ENCODE measurements around the gene PIF1.

PIF1 gene, protein sequence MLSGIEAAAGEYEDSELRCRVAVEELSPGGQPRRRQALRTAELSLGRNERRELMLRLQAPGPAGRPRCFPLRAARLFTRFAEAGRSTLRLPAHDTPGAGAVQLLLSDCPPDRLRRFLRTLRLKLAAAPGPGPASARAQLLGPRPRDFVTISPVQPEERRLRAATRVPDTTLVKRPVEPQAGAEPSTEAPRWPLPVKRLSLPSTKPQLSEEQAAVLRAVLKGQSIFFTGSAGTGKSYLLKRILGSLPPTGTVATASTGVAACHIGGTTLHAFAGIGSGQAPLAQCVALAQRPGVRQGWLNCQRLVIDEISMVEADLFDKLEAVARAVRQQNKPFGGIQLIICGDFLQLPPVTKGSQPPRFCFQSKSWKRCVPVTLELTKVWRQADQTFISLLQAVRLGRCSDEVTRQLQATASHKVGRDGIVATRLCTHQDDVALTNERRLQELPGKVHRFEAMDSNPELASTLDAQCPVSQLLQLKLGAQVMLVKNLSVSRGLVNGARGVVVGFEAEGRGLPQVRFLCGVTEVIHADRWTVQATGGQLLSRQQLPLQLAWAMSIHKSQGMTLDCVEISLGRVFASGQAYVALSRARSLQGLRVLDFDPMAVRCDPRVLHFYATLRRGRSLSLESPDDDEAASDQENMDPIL

DNA sequence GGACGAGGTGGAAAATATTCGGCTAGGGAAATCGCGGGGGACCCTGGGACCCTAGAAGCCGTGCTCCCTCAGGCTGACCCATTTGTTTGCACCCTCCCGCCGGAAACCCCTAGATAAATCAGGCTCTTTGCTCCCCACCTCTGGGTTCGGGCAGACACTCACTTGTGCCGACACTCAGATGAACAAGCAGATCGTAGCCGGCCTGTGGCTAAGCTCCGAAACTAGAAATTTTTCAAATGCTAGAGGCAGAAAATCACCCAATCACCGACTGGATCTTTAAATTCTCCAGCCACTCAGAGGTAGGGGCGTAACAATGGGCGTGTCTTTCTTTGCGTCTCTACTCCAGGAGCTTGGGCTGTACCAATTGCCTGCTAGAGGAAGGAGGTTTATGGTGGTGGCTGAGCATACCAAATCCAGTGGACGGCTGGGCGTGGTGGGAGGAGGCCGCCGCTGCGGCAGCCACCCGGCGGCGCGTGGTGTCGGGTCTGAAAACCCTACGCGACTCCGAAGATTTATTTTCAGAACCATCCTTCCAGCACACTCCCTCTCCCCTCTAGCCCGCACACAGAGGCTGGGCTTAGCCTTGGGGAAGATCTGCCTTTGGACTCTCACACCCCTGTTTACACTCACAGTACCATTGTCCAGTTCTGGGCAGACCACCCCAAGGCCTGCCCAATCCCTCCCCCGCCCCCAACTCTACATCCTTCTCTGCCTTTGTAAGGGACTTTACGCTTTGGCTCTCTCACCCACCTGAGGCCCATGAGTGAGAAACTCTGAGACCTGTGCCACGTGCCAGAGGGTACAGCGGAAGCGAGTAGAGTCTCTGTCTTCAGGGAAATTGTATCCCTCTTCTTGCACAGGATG is at the start of gene PIF1:
PIF1 (minus strand) TSS at position 217 of the 864 bp plus-strand sequence. CDS start 1,312 bp downstream, outside the sequence.
- H3K4me3 ChIP-seq (replicated peaks; ENCODE audit: low read depth, low read length): peak within 1 kb of the TSS; percentile 69
- DNase-seq (ENCODE audit: extremely low read depth, low read depth): peak; percentile 99
- TF ChIP-seq, protein P1, sequence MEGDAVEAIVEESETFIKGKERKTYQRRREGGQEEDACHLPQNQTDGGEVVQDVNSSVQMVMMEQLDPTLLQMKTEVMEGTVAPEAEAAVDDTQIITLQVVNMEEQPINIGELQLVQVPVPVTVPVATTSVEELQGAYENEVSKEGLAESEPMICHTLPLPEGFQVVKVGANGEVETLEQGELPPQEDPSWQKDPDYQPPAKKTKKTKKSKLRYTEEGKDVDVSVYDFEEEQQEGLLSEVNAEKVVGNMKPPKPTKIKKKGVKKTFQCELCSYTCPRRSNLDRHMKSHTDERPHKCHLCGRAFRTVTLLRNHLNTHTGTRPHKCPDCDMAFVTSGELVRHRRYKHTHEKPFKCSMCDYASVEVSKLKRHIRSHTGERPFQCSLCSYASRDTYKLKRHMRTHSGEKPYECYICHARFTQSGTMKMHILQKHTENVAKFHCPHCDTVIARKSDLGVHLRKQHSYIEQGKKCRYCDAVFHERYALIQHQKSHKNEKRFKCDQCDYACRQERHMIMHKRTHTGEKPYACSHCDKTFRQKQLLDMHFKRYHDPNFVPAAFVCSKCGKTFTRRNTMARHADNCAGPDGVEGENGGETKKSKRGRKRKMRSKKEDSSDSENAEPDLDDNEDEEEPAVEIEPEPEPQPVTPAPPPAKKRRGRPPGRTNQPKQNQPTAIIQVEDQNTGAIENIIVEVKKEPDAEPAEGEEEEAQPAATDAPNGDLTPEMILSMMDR (IDR thresholded peaks at IDR 0.05; ENCODE audit: low read depth, low read length, missing control alignments): no peak

DNA sequence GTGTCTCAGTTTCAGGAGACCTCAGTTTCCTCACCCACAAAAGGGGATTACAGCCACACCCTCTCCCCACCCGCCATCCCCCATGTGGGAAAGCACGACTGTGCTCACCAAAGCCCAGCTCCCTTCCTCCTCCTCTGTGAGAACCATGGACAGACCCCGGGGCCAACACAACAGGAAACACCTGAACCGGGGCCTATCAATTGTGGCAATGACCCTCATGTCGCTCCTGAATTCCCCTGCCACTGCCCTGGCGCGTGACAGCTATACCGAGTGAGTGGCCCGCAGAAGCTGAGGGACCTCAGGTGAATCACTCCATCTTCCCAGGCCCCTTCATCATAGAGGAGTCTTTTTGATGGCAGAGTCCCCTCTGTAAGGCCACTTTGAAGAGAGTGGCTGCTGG is 44.9 kb upstream of the PIF1 start:
- no peak overlapping the region for H3K4me3 ChIP-seq (replicated peaks; ENCODE audit: low read depth, low read length)
- TF ChIP-seq, protein P1 (IDR thresholded peaks at IDR 0.05; ENCODE audit: low read depth, low read length, missing control alignments): no peak
- DNase-seq (ENCODE audit: extremely low read depth, low read depth): no peak

DNA sequence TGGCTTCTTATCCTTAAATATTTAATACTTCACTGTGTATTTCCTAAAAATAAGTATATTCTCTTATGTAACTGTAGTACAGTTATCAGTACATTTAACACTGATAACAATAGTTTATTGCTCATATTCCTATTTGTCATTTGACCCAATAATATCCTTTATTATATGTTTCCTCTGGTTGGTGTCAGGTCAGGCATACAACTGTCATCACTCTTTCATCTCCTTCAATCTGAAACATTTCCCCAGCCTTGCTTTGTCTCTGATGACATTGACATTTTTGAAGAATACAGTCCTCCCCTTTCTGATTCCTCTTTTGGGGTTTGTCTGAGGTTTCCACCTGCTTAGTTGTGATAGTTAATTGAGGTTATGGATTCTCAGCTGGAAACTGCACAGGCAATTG is 44.1 kb upstream of the PIF1 start:
- TF ChIP-seq, protein P1 (IDR thresholded peaks at IDR 0.05; ENCODE audit: low read depth, low read length, missing control alignments): no peak

DNA sequence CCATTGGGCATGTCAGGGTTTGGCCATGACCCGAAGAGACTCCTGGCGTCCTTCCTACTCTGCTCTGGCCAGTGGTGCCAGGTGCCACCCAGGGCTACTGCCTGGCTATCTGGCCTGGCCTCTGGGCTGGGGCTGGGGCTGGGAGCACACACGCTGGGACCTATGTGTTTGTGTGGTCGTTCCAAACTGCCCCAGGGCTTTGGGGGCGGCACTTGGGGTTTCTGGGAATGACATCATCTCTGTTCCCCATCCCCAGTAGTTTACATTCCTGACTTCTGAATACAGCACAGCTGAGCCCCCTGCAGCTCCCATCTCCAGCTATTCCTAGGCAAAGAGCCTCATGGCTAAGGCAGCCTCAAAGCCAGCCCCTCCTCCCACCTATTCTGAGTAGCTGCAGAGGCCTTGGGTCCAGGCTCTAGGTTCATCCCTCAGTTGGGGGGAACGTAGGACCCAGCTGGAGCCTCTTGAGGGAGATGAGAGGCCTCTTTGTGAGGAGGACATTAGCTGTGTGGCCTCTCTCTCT is 40.6 kb upstream of the PIF1 start:
- DNase-seq (ENCODE audit: extremely low read depth, low read depth): peak; percentile 59
- TF ChIP-seq, protein P1 (IDR thresholded peaks at IDR 0.05; ENCODE audit: low read depth, low read length, missing control alignments): no peak
- H3K4me3 ChIP-seq (replicated peaks; ENCODE audit: low read depth, low read length): no peak overlapping the region

More for the DNA sequence above, 44.1 kb upstream of the PIF1 start:
- no peak overlapping the region for H3K4me3 ChIP-seq (replicated peaks; ENCODE audit: low read depth, low read length)
- DNase-seq (ENCODE audit: extremely low read depth, low read depth): no peak

DNA sequence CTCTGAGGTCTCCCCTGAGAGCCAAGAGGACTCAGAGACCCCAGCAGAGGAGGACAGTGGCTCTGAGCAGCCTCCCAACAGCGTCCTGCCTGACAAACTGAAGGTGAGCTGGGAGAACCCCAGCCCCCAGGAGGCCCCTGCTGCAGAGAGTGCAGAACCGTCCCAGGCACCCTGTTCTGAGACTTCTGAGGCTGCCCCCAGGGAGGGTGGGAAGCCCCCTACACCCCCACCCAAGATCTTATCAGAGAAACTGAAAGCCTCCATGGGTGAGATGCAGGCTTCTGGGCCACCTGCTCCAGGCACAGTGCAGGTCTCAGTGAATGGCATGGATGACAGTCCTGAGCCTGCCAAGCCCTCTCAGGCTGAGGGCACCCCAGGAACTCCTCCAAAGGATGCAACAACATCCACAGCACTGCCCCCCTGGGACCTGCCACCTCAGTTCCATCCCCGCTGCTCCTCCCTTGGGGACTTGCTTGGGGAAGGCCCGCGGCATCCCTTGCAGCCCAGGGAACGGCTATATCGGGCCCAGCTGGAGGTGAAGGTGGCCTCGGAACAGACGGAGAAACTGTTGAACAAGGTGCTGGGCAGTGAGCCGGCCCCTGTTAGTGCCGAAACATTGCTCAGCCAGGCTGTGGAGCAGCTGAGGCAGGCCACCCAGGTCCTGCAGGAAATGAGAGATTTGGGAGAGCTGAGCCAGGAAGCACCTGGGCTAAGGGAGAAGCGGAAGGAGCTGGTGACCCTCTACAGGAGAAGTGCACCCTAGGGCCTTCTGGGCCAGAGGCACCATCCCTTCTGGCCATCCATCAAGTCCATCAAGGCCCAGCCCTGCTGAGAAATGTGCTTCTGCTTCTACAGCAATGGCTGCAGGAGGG is 39.9 kb upstream of the PIF1 start:
- no peak overlapping the region for H3K4me3 ChIP-seq (replicated peaks; ENCODE audit: low read depth, low read length)
- TF ChIP-seq, protein P1 (IDR thresholded peaks at IDR 0.05; ENCODE audit: low read depth, low read length, missing control alignments): no peak
- DNase-seq (ENCODE audit: extremely low read depth, low read depth): no peak

Measured in HFF-Myc (cell line).